ENCODE results near the gene MDGA2. TPM values are rescaled to one million over a fixed set of nuclear protein-coding genes. Genes with fewer than 3 reads are reported as not detected.

Gene MDGA2
- total and polyA plus RNA-seq, 2 of the 13 experiments (the other 11 are each of a cell fraction or from before 2014, with no cell fraction given) = not detected

DNA sequence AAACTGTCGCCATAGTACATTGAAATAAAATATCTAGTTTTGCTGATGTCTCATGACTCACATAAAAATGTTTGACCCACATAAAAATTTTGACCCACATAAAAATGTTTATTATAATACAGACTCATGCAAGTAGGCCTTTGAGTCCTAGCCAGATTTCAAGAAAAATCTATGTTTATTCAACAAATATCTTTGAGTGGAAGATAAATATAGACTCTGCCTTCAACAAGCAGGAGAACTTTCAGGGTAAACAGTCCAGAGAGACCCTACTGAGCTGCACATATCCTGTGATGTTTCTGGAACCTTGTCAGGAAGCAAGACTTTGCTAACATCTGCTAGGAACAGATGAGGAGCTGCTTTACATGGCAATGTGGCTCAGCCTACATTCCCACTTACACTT lies 283.1 kb downstream of the MDGA2 start:
- Histone ChIP-seq H2AFZ (ENCODE audit: low read length) (no peak overlapping the region), H3K79me2 (ENCODE audit: insufficient read depth, low read length) (no peaks in the 10 kb centered on the region), H4K20me1 (ENCODE audit: insufficient read depth, low read length) (no peaks in the 10 kb centered on the region), H3K27ac (ENCODE audit: extremely low read length, insufficient read depth, low read length) (no peak overlapping the region), H3K9ac (ENCODE audit: insufficient read depth, low read depth, low read length) (no peak overlapping the region), H3K4me1 (ENCODE audit: insufficient read depth, low read length) (no peaks in the 10 kb centered on the region), H3K27me3 (ENCODE audit: control insufficient read depth in 1 of 2, insufficient read depth in 2 of 2, low read length in 2 of 2) (no peaks in the 10 kb centered on the region; a peak in 1 of 5 replicates), H3K4me2 (ENCODE audit: low read depth, low read length) (no peak overlapping the region), H3K4me3 (replicated peaks in 1 of 3; ENCODE audit: insufficient read depth in 1 of 3, low read depth in 2 of 3, low read length in 3 of 3) (no peak overlapping the region), H3K9me3 (ENCODE audit: low read length) (no peaks in the 10 kb centered on the region), H3K36me3 (replicated peaks in 1 of 2; ENCODE audit: control insufficient read depth in 1 of 2, insufficient read depth in 2 of 2, low read length in 2 of 2) (no peaks in the 10 kb centered on the region)
- 74% methylated on average over 1 of the region's 1 CpG for WGBS (ENCODE audit: low lambda C conversion rate)
- in situ Hi-C loops (cut with HindIII; ENCODE audit: extremely low pct_ligation_motif_present, low pct_unique_long_range_greater_than_20kb) (no loop called here), intact Hi-C loops (cut with micrococcal nuclease; ENCODE audit: unreplicated experiment) (no loop called here)
- ATAC-seq = no peak
- TF ChIP-seq JUNB (CRISPR knock-in tag; IDR thresholded peaks at IDR 0.05; ENCODE audit: borderline replicate concordance) (no peak), KLF12 (CRISPR knock-in tag; IDR thresholded peaks at IDR 0.05; ENCODE audit: borderline replicate concordance) (no peak), SALL1 (CRISPR knock-in tag; IDR thresholded peaks at IDR 0.05) (no peak), TBP (CRISPR knock-in tag; IDR thresholded peaks at IDR 0.05) (no peak), STAT5B (CRISPR knock-in tag; IDR thresholded peaks at IDR 0.05) (no peak), POLR2AphosphoS5 (IDR thresholded peaks at IDR 0.05; ENCODE audit: low read depth, low read length) (no peak), SMYD3 (CRISPR knock-in tag; IDR thresholded peaks at IDR 0.05) (no peak), FLYWCH1 (CRISPR knock-in tag; IDR thresholded peaks at IDR 0.05) (no peak), ZMAT3 (CRISPR knock-in tag; conservative IDR thresholded peaks at IDR 0.05) (no peak), NR2F6 (IDR thresholded peaks at IDR 0.05) (no peak), NR2F6 (CRISPR knock-in tag; IDR thresholded peaks at IDR 0.05) (no peak), SMC3 (IDR thresholded peaks at IDR 0.05; ENCODE audit: low read length) (no peak), NAIF1 (CRISPR knock-in tag; IDR thresholded peaks at IDR 0.05; ENCODE audit: borderline replicate concordance) (no peak), KDM6A (CRISPR knock-in tag; IDR thresholded peaks at IDR 0.05; ENCODE audit: low read depth) (no peak), ZBTB1 (CRISPR knock-in tag; IDR thresholded peaks at IDR 0.05; ENCODE audit: borderline replicate concordance) (no peak), ZFP82 (CRISPR knock-in tag; IDR thresholded peaks at IDR 0.05; ENCODE audit: borderline replicate concordance) (no peak)
- TF ChIP-seq, protein P1, sequence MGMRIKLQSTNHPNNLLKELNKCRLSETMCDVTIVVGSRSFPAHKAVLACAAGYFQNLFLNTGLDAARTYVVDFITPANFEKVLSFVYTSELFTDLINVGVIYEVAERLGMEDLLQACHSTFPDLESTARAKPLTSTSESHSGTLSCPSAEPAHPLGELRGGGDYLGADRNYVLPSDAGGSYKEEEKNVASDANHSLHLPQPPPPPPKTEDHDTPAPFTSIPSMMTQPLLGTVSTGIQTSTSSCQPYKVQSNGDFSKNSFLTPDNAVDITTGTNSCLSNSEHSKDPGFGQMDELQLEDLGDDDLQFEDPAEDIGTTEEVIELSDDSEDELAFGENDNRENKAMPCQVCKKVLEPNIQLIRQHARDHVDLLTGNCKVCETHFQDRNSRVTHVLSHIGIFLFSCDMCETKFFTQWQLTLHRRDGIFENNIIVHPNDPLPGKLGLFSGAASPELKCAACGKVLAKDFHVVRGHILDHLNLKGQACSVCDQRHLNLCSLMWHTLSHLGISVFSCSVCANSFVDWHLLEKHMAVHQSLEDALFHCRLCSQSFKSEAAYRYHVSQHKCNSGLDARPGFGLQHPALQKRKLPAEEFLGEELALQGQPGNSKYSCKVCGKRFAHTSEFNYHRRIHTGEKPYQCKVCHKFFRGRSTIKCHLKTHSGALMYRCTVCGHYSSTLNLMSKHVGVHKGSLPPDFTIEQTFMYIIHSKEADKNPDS (CRISPR knock-in tag; IDR thresholded peaks at IDR 0.05) = no peak
- TF ChIP-seq, protein P2, sequence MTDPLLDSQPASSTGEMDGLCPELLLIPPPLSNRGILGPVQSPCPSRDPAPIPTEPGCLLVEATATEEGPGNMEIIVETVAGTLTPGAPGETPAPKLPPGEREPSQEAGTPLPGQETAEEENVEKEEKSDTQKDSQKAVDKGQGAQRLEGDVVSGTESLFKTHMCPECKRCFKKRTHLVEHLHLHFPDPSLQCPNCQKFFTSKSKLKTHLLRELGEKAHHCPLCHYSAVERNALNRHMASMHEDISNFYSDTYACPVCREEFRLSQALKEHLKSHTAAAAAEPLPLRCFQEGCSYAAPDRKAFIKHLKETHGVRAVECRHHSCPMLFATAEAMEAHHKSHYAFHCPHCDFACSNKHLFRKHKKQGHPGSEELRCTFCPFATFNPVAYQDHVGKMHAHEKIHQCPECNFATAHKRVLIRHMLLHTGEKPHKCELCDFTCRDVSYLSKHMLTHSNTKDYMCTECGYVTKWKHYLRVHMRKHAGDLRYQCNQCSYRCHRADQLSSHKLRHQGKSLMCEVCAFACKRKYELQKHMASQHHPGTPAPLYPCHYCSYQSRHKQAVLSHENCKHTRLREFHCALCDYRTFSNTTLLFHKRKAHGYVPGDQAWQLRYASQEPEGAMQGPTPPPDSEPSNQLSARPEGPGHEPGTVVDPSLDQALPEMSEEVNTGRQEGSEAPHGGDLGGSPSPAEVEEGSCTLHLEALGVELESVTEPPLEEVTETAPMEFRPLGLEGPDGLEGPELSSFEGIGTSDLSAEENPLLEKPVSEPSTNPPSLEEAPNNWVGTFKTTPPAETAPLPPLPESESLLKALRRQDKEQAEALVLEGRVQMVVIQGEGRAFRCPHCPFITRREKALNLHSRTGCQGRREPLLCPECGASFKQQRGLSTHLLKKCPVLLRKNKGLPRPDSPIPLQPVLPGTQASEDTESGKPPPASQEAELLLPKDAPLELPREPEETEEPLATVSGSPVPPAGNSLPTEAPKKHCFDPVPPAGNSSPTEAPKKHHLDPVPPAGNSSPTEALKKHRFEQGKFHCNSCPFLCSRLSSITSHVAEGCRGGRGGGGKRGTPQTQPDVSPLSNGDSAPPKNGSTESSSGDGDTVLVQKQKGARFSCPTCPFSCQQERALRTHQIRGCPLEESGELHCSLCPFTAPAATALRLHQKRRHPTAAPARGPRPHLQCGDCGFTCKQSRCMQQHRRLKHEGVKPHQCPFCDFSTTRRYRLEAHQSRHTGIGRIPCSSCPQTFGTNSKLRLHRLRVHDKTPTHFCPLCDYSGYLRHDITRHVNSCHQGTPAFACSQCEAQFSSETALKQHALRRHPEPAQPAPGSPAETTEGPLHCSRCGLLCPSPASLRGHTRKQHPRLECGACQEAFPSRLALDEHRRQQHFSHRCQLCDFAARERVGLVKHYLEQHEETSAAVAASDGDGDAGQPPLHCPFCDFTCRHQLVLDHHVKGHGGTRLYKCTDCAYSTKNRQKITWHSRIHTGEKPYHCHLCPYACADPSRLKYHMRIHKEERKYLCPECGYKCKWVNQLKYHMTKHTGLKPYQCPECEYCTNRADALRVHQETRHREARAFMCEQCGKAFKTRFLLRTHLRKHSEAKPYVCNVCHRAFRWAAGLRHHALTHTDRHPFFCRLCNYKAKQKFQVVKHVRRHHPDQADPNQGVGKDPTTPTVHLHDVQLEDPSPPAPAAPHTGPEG (CRISPR knock-in tag; IDR thresholded peaks at IDR 0.05) = no peak
- TF ChIP-seq, protein P3, sequence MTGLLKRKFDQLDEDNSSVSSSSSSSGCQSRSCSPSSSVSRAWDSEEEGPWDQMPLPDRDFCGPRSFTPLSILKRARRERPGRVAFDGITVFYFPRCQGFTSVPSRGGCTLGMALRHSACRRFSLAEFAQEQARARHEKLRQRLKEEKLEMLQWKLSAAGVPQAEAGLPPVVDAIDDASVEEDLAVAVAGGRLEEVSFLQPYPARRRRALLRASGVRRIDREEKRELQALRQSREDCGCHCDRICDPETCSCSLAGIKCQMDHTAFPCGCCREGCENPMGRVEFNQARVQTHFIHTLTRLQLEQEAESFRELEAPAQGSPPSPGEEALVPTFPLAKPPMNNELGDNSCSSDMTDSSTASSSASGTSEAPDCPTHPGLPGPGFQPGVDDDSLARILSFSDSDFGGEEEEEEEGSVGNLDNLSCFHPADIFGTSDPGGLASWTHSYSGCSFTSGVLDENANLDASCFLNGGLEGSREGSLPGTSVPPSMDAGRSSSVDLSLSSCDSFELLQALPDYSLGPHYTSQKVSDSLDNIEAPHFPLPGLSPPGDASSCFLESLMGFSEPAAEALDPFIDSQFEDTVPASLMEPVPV (CRISPR knock-in tag; IDR thresholded peaks at IDR 0.05) = no peak
- POLR2A ChIA-PET = no interaction called here
- BruUV-seq (replicated peaks) = no TSS peak
- no peak for FAIRE-seq
- CTCF ChIA-PET (ENCODE audit: low intra/inter-chr PET ratio, low total read pairs) = no interaction called here
- no peak for DNase-seq (ENCODE audit: low spot score)

All from HepG2 (cell line).